SU-DHL-6 (cell line): ENCODE results near the gene RAD23A.

Source experiments
- CTCF ChIP-seq: fragments of 200-600 bp; sonication (generic); IDR thresholded peaks from one replicate; pipeline ENCODE4 v1.5.1; 2017; ENCODE audit warnings: antibody characterized with exemption, mild to moderate bottlenecking, low read length, moderate library complexity; ENCODE audit not compliant: insufficient read depth, poor library complexity, severe bottlenecking
- EZH2phosphoT487 ChIP-seq: fragments of 200-600 bp; sonication (generic), shearing (Covaris generic); conservative IDR thresholded peaks from 2 replicates; pipeline ENCODE4 v1.6.1; 2018; ENCODE audit warnings: mild to moderate bottlenecking, antibody characterized with exemption, low read length, moderate library complexity, mixed read lengths

GRCh38 chr19:12907166-12907565 is 38.5 kb upstream of the RAD23A start:
- no peak for TF ChIP-seq CTCF
- no peak for TF ChIP-seq EZH2phosphoT487
